GM18526 (cell line): ENCODE measurements around the gene RALBP1.

ENCODE experiments used
- POLR2A ChIP-seq: IDR thresholded peaks from 3 replicates; pipeline ENCODE4 v1.6.1; 2011; ENCODE audit not compliant: insufficient read length; ENCODE audit errors: extremely low read depth

Gene RALBP1

GRCh38 chr18:9530226-9531009 lies 55.1 kb downstream of the RALBP1 start:
- no peak for TF ChIP-seq POLR2A

- no peak for TF ChIP-seq POLR2A
Measured at GRCh38 chr18:9531791-9532410, 56.6 kb downstream of the RALBP1 start.

GRCh38 chr18:9534844-9535243 lies 59.5 kb downstream of the RALBP1 start:
- no peak for TF ChIP-seq POLR2A

GRCh38 chr18:9535430-9535991 lies 60.2 kb downstream of the RALBP1 start:
- TF ChIP-seq POLR2A: no peak

- no peak for TF ChIP-seq POLR2A
Measured at GRCh38 chr18:9536354-9537152, 61.2 kb downstream of the RALBP1 start.

GRCh38 chr18:9537677-9538076 lies 62.4 kb downstream of the RALBP1 start:
- TF ChIP-seq POLR2A: no peak

GRCh38 chr18:9539283-9539682 lies 64.0 kb downstream of the RALBP1 start:
- TF ChIP-seq POLR2A: no peak

GRCh38 chr18:9539938-9540337 lies 64.6 kb downstream of the RALBP1 start:
- TF ChIP-seq POLR2A: no peak

GRCh38 chr18:9542924-9543323 lies 67.6 kb downstream of the RALBP1 start:
- TF ChIP-seq POLR2A: no peak

- no peak for TF ChIP-seq POLR2A
Measured at GRCh38 chr18:9545029-9545428, 69.7 kb downstream of the RALBP1 start.

GRCh38 chr18:9546468-9546867 lies 71.2 kb downstream of the RALBP1 start:
- no peak for TF ChIP-seq POLR2A

GRCh38 chr18:9547782-9548181 lies 72.5 kb downstream of the RALBP1 start:
- no peak for TF ChIP-seq POLR2A

- TF ChIP-seq POLR2A: no peak
Measured at GRCh38 chr18:9549405-9549804, 74.1 kb downstream of the RALBP1 start.

GRCh38 chr18:9550429-9550828 lies 75.1 kb downstream of the RALBP1 start:
- TF ChIP-seq POLR2A: no peak

- TF ChIP-seq POLR2A: no peak
Measured at GRCh38 chr18:9552191-9552590, 76.9 kb downstream of the RALBP1 start.

GRCh38 chr18:9552616-9553015 lies 77.3 kb downstream of the RALBP1 start:
- no peak for TF ChIP-seq POLR2A
